Spinal cord (tissue), 10 donors: ENCODE measurements around the gene SLX4IP. TPM values are rescaled to one million over a fixed set of nuclear protein-coding genes. Genes with fewer than 3 reads are reported as not detected.

Source experiments
- DNase-seq, 6 donors: peaks; one replicate each; pipeline versions ENCODE4 v3.0.0 to v3.0.0-alpha.2; 2013 to 2015; ENCODE audit warnings: low spot score in 6 of 6, low read depth in 4 of 6
- H3K27ac ChIP-seq: one replicate; pipeline ENCODE4 v1.5.1; 2013; ENCODE audit warnings: low read depth, low read length, control low read depth
- H3K27me3 ChIP-seq: one replicate; pipeline ENCODE4 v1.6.1; 2013; ENCODE audit warnings: low read length; ENCODE audit not compliant: control insufficient read depth, insufficient read depth
- H3K36me3 ChIP-seq: one replicate; pipeline ENCODE4 v1.6.1; 2013; ENCODE audit warnings: low read length; ENCODE audit not compliant: control insufficient read depth, insufficient read depth
- H3K4me1 ChIP-seq: one replicate; pipeline ENCODE4 v1.6.1; 2013; ENCODE audit warnings: low read length; ENCODE audit not compliant: control insufficient read depth, insufficient read depth
- H3K4me3 ChIP-seq: one replicate; pipeline ENCODE4 v1.5.1; 2013; ENCODE audit warnings: low read depth, low read length, control low read depth
- H3K9me3 ChIP-seq: one replicate; pipeline ENCODE4 v1.6.1; 2013; ENCODE audit warnings: low read length; ENCODE audit not compliant: control insufficient read depth, insufficient read depth
- WGBS: methylation state at CpG from one replicate; pipeline ENCODE4 v1.1.5; 2013; ENCODE audit warnings: missing lambda C conversion rate; ENCODE audit not compliant: insufficient coverage; 5-methylcytosine and 5-hydroxymethylcytosine counted together
- polyA plus RNA-seq, 2 donors: library from polyadenylated mRNA; unstranded; fragments of 120-200 nt; gene quantifications; one replicate each; pipeline ENCODE4 v1.2.1, GENCODE V29; 2013; ENCODE audit not compliant: insufficient read length in 2 of 2
- total RNA-seq, 2 donors: library from RNA; depleted of rRNA in 1 of 2; stranded (reverse); fragments of 120-200 nt in 1 of 2; fragments of >200 nt in 1 of 2; gene quantifications; one replicate each; pipeline versions ENCODE4 v1.2.3 to v1.2.4, GENCODE V29; 2013 to 2014
- donor health status: healthy.

Gene SLX4IP
- total and polyA plus RNA-seq, 4 donors: 7.9 to 10.5 (median 9.7) TPM

GRCh38 chr20:10427060-10427692 lies 7.9 kb upstream of the SLX4IP start:
- DNase-seq: peak in 5 of 6 donors; percentile 35 to 92 (median 60)
- no CpG with 5 or more reads among the region's 3 CpGs for WGBS
- H3K4me1 ChIP-seq: no peaks in the 10 kb centered on the region

GRCh38 chr20:10428008-10428407 lies 7.1 kb upstream of the SLX4IP start:
- no peak for DNase-seq
- Histone ChIP-seq H3K27ac (no peak overlapping the region), H3K27me3 (no peaks in the 10 kb centered on the region), H3K4me1 (peaks cover 8% of the 10 kb centered on the region), H3K36me3 (no peaks in the 10 kb centered on the region), H3K9me3 (no peaks in the 10 kb centered on the region), H3K4me3 (no peak overlapping the region)

More at GRCh38 chr20:10427060-10427692, 7.9 kb upstream of the SLX4IP start:
- H3K9me3 ChIP-seq: no peaks in the 10 kb centered on the region
- H3K4me3 ChIP-seq: no peak overlapping the region
- H3K27ac ChIP-seq: no peak overlapping the region
- H3K27me3 ChIP-seq: no peaks in the 10 kb centered on the region
- H3K36me3 ChIP-seq: no peaks in the 10 kb centered on the region

- H3K4me1 ChIP-seq: peaks cover 11% of the 10 kb centered on the region
- no peak for DNase-seq
- no peak overlapping the region for H3K4me3 ChIP-seq
- no peaks in the 10 kb centered on the region for H3K9me3 ChIP-seq
- WGBS: 94% methylated on average over 5 of the region's 5 CpGs
- H3K27me3 ChIP-seq: no peaks in the 10 kb centered on the region
- H3K36me3 ChIP-seq: no peaks in the 10 kb centered on the region
- no peak overlapping the region for H3K27ac ChIP-seq
These were observed 5.6 kb upstream of the SLX4IP start for GRCh38 chr20:10429443-10429981.

- no peak for DNase-seq
- H3K9me3 ChIP-seq: no peaks in the 10 kb centered on the region
- no peaks in the 10 kb centered on the region for H3K36me3 ChIP-seq
- H3K4me3 ChIP-seq: no peak overlapping the region
- no peaks in the 10 kb centered on the region for H3K27me3 ChIP-seq
- H3K4me1 ChIP-seq: peaks cover 11% of the 10 kb centered on the region
- no peak overlapping the region for H3K27ac ChIP-seq
These were observed 5.1 kb upstream of the SLX4IP start for GRCh38 chr20:10430000-10430466.

- no peaks in the 10 kb centered on the region for H3K36me3 ChIP-seq
- no peak overlapping the region for H3K4me3 ChIP-seq
- no peak for DNase-seq
- no peaks in the 10 kb centered on the region for H3K27me3 ChIP-seq
- 91% methylated on average over 4 of the region's 5 CpGs for WGBS
- no peaks in the 10 kb centered on the region for H3K9me3 ChIP-seq
- peaks cover 11% of the 10 kb centered on the region for H3K4me1 ChIP-seq
- H3K27ac ChIP-seq: no peak overlapping the region
These were observed 4.4 kb upstream of the SLX4IP start for GRCh38 chr20:10430704-10431103.

GRCh38 chr20:10432079-10432478 lies 3.0 kb upstream of the SLX4IP start:
- no peak for DNase-seq
- no peaks in the 10 kb centered on the region for H3K36me3 ChIP-seq
- H3K9me3 ChIP-seq: no peaks in the 10 kb centered on the region
- H3K4me3 ChIP-seq: no peak overlapping the region
- WGBS: 56% methylated on average over 1 of the region's 1 CpG
- H3K27ac ChIP-seq: no peak overlapping the region
- H3K4me1 ChIP-seq: peaks cover 11% of the 10 kb centered on the region
- no peaks in the 10 kb centered on the region for H3K27me3 ChIP-seq

- no peak for DNase-seq
- no peak overlapping the region for H3K27ac ChIP-seq
- H3K4me1 ChIP-seq: peaks cover 11% of the 10 kb centered on the region
- no peaks in the 10 kb centered on the region for H3K27me3 ChIP-seq
- H3K9me3 ChIP-seq: no peaks in the 10 kb centered on the region
- no peaks in the 10 kb centered on the region for H3K36me3 ChIP-seq
- peak overlapping the region; percentile 89 for H3K4me3 ChIP-seq
- WGBS: 43% methylated on average over 25 of the region's 30 CpGs
These were observed 2.0 kb upstream of the SLX4IP start for GRCh38 chr20:10433014-10433622.

GRCh38 chr20:10433623-10434466 lies 1.3 kb upstream of the SLX4IP start, which contains the start of gene MKKS:
Gene MKKS, minus strand, starts transcription at chr20:10434222. Its CDS starts 20,708 bp downstream, at chr20:10413514.
- peaks cover 11% of the 10 kb centered on the region for H3K4me1 ChIP-seq
- no peaks in the 10 kb centered on the region for H3K36me3 ChIP-seq
- peak in 5 of 6 donors; percentile 86 to 98 (median 89) for DNase-seq
- WGBS: 0% methylated on average over 63 of the region's 73 CpGs
- peak within 1 kb of the TSS; percentile 89 for H3K27ac ChIP-seq
- no peaks in the 10 kb centered on the region for H3K27me3 ChIP-seq
- peak within 1 kb of the TSS; percentile 89 for H3K4me3 ChIP-seq
- H3K9me3 ChIP-seq: no peaks in the 10 kb centered on the region

GRCh38 chr20:10434467-10434831 lies 656 bp upstream of the SLX4IP start:
- Histone ChIP-seq H3K9me3 (no peaks in the 10 kb centered on the region), H3K27ac (peak overlapping the region; percentile 89), H3K4me1 (peaks cover 11% of the 10 kb centered on the region), H3K4me3 (peak overlapping the region; percentile 89), H3K27me3 (no peaks in the 10 kb centered on the region), H3K36me3 (no peaks in the 10 kb centered on the region)
- DNase-seq: peak; percentile 97 to 100 (median 98)
- WGBS: 0% methylated on average over 16 of the region's 17 CpGs
